KMS-11 (cell line): ENCODE data around the gene SRBD1.

Experiments used
- H2AFZ ChIP-seq: fragments of 200-600 bp; sonication (generic); 2 replicates; pipeline ENCODE4 v1.6.1; 2016; ENCODE audit warnings: antibody characterized with exemption, mixed run types, low read depth
- H3K27ac ChIP-seq: fragments of 200-600 bp; sonication (generic); 2 replicates; pipeline ENCODE4 v1.6.1; 2016; ENCODE audit warnings: mild to moderate bottlenecking, mixed run types
- H3K27me3 ChIP-seq: fragments of 200-600 bp; sonication (generic); 2 replicates; pipeline ENCODE4 v1.6.1; 2017; ENCODE audit warnings: mild to moderate bottlenecking, low read depth, mixed run types, moderate library complexity; ENCODE audit not compliant: insufficient read depth
- H3K36me3 ChIP-seq: fragments of 200-600 bp; sonication (generic); 2 replicates; pipeline ENCODE4 v1.6.1; 2017; ENCODE audit warnings: mild to moderate bottlenecking, mixed run types; ENCODE audit not compliant: insufficient read depth
- H3K4me1 ChIP-seq: fragments of 200-600 bp; sonication (generic); 2 replicates; pipeline ENCODE4 v1.6.1; 2016; ENCODE audit warnings: mild to moderate bottlenecking, low read depth, mixed run types; ENCODE audit not compliant: poor library complexity, severe bottlenecking
- H3K4me2 ChIP-seq: fragments of 200-600 bp; sonication (generic); 2 replicates; pipeline ENCODE4 v1.7.0; 2016; ENCODE audit warnings: mild to moderate bottlenecking, mixed run types
- H3K4me3 ChIP-seq: fragments of 200-600 bp; sonication (generic); IDR thresholded peaks from 2 replicates; pipeline ENCODE4 v1.6.1; 2017; ENCODE audit warnings: low read depth, low read length, mixed read lengths; ENCODE audit not compliant: insufficient read depth
- H3K79me2 ChIP-seq: fragments of 200-600 bp; sonication (generic); 2 replicates; pipeline ENCODE4 v1.6.1; 2016; ENCODE audit warnings: low read depth, mixed run types; ENCODE audit not compliant: insufficient read depth
- H3K9ac ChIP-seq: fragments of 200-600 bp; sonication (generic); 2 replicates; pipeline ENCODE4 v1.6.1; 2016; ENCODE audit warnings: mild to moderate bottlenecking, mixed run types
- H4K20me1 ChIP-seq: fragments of 200-600 bp; sonication (generic); 2 replicates; pipeline ENCODE4 v1.6.1; 2016; ENCODE audit warnings: mild to moderate bottlenecking, mixed run types; ENCODE audit not compliant: insufficient read depth
- TF ChIP-seq, protein P1 (sequence below): fragments of 200-600 bp; sonication (generic); conservative IDR thresholded peaks from 2 replicates; pipeline ENCODE4 v1.6.1; 2017; ENCODE audit warnings: low read depth, mild to moderate bottlenecking, antibody characterized with exemption, low read length, moderate library complexity, mixed read lengths

SRBD1 gene

GRCh38 chr2:45551862-45552261 lies 59.2 kb downstream of the SRBD1 start:
- Histone ChIP-seq H3K4me3 (no peak overlapping the region), H3K4me2 (no peak overlapping the region), H3K27me3 (no peaks in the 10 kb centered on the region), H3K27ac (no peak overlapping the region), H3K79me2 (no peaks in the 10 kb centered on the region), H3K36me3 (no peaks in the 10 kb centered on the region; the same call in 1 of the 2 replicates), H2AFZ (no peak overlapping the region), H4K20me1 (no peaks in the 10 kb centered on the region), H3K9ac (no peak overlapping the region), H3K4me1 (peaks cover 26% of the 10 kb centered on the region)
- TF ChIP-seq, protein P1, sequence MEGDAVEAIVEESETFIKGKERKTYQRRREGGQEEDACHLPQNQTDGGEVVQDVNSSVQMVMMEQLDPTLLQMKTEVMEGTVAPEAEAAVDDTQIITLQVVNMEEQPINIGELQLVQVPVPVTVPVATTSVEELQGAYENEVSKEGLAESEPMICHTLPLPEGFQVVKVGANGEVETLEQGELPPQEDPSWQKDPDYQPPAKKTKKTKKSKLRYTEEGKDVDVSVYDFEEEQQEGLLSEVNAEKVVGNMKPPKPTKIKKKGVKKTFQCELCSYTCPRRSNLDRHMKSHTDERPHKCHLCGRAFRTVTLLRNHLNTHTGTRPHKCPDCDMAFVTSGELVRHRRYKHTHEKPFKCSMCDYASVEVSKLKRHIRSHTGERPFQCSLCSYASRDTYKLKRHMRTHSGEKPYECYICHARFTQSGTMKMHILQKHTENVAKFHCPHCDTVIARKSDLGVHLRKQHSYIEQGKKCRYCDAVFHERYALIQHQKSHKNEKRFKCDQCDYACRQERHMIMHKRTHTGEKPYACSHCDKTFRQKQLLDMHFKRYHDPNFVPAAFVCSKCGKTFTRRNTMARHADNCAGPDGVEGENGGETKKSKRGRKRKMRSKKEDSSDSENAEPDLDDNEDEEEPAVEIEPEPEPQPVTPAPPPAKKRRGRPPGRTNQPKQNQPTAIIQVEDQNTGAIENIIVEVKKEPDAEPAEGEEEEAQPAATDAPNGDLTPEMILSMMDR = no peak

- no peak overlapping the region for H3K4me2 ChIP-seq
- H3K27me3 ChIP-seq = no peaks in the 10 kb centered on the region
- no peaks in the 10 kb centered on the region for H4K20me1 ChIP-seq
- no peaks in the 10 kb centered on the region for H3K79me2 ChIP-seq
- TF ChIP-seq, protein P1 = no peak
- H2AFZ ChIP-seq = no peak overlapping the region
- no peak overlapping the region for H3K4me3 ChIP-seq
- no peaks in the 10 kb centered on the region for H3K4me1 ChIP-seq
- no peak overlapping the region for H3K27ac ChIP-seq
- H3K9ac ChIP-seq = no peak overlapping the region
- no peaks in the 10 kb centered on the region; the same call in 1 of the 2 replicates for H3K36me3 ChIP-seq
Measured at GRCh38 chr2:45545943-45546342, 65.1 kb downstream of the SRBD1 start.

DNA sequence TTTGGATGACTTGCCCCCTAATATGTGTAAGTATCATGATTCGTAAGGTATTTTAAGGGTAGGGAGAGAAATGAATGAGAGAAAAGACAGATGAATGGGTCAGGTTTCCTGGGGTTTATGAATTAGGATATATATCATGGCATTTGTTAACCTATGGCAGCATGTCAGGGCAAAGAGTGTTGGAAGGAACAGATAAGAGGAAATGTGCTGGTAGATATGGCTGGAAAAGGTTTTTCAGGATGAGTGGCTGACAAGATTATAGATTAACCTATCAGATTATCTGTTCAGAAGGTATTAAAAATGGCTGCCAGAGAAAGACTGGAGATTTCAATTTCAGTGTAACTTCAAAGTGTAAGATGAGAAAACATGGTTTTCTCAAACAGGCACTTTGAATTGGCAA lies 67.8 kb downstream of the SRBD1 start:
- Histone ChIP-seq H3K79me2 (no peaks in the 10 kb centered on the region), H2AFZ (no peak overlapping the region), H3K4me3 (no peak overlapping the region), H3K4me1 (no peaks in the 10 kb centered on the region), H3K36me3 (no peaks in the 10 kb centered on the region; the same call in 1 of the 2 replicates), H3K27ac (no peak overlapping the region), H3K27me3 (no peaks in the 10 kb centered on the region), H3K4me2 (no peak overlapping the region), H3K9ac (no peak overlapping the region), H4K20me1 (no peaks in the 10 kb centered on the region)
- TF ChIP-seq, protein P1 = no peak

DNA sequence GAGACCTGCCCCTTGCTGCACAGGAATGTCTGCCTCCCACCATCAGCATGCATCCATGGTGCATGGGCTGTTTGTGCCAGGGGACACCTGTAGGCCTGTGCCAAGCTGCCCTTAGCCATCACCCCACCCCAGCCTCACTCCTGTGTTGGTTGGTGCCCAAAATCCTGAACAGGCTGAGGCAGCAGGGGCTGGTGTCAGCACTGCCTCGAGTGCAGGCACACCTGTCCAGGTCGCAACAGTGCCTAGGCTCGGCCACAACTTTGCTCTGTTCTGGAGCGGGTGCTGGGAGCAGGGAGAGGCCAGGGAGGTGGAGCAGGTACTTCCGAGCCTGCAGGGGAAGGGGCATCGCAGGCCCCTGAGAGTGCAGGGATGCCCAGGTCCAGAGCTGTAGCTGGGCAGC lies 69.1 kb downstream of the SRBD1 start:
- Histone ChIP-seq H3K4me3 (no peak overlapping the region), H3K79me2 (no peaks in the 10 kb centered on the region), H3K27me3 (no peaks in the 10 kb centered on the region), H3K4me1 (no peaks in the 10 kb centered on the region), H3K9ac (no peak overlapping the region), H3K27ac (no peak overlapping the region), H3K4me2 (no peak overlapping the region), H4K20me1 (no peaks in the 10 kb centered on the region), H2AFZ (no peak overlapping the region), H3K36me3 (no peaks in the 10 kb centered on the region; the same call in 1 of the 2 replicates)
- TF ChIP-seq, protein P1 = no peak

GRCh38 chr2:45541450-45541849 lies 69.6 kb downstream of the SRBD1 start:
- Histone ChIP-seq H3K9ac (no peak overlapping the region), H2AFZ (no peak overlapping the region), H3K4me3 (no peak overlapping the region), H3K4me1 (no peaks in the 10 kb centered on the region), H3K27me3 (no peaks in the 10 kb centered on the region), H3K36me3 (no peaks in the 10 kb centered on the region; the same call in 1 of the 2 replicates), H3K27ac (no peak overlapping the region), H3K79me2 (no peaks in the 10 kb centered on the region), H4K20me1 (no peaks in the 10 kb centered on the region), H3K4me2 (no peak overlapping the region)
- TF ChIP-seq, protein P1 = no peak
